HUES64 (cell line): ENCODE data around the gene LONP2.
"Not testable (repeated sequence)": the region's sequence is repeated elsewhere in the genome, so short reads cannot be mapped to it uniquely, and the experiment has no call there.

Experiments used
- H3K27ac ChIP-seq: 2 replicates; pipeline ENCODE4 v1.7.0; 2013; ENCODE audit warnings: low read depth, low read length, inconsistent platforms
- H3K27me3 ChIP-seq: 2 replicates; pipeline ENCODE4 v1.6.1; 2013; ENCODE audit warnings: mild to moderate bottlenecking, low read length; ENCODE audit not compliant: insufficient read depth
- H3K36me3 ChIP-seq: 2 replicates; pipeline ENCODE4 v1.6.1; 2013; ENCODE audit warnings: mild to moderate bottlenecking, low read length; ENCODE audit not compliant: insufficient read depth
- H3K4me1 ChIP-seq: 2 replicates; pipeline ENCODE4 v1.6.1; 2013; ENCODE audit warnings: mild to moderate bottlenecking, low read length, moderate library complexity; ENCODE audit not compliant: insufficient read depth
- H3K4me3 ChIP-seq: 2 replicates; pipeline ENCODE4 v1.5.1; 2013; ENCODE audit warnings: mild to moderate bottlenecking, low read length, moderate library complexity
- H3K9ac ChIP-seq: 2 replicates; pipeline ENCODE4 v1.6.1; 2013; ENCODE audit warnings: mild to moderate bottlenecking, low read depth, low read length
- H3K9me3 ChIP-seq: 2 replicates; pipeline ENCODE4 v1.6.1; 2013; ENCODE audit warnings: low read depth, low read length; ENCODE audit not compliant: insufficient read depth
- WGBS: fragments of 150-250, 120-280 bp; methylation state at CpG from one replicate; pipeline ENCODE4 v1.1.7; 2013; ENCODE audit warnings: missing lambda C conversion rate; 5-methylcytosine and 5-hydroxymethylcytosine counted together

The LONP2 gene

DNA sequence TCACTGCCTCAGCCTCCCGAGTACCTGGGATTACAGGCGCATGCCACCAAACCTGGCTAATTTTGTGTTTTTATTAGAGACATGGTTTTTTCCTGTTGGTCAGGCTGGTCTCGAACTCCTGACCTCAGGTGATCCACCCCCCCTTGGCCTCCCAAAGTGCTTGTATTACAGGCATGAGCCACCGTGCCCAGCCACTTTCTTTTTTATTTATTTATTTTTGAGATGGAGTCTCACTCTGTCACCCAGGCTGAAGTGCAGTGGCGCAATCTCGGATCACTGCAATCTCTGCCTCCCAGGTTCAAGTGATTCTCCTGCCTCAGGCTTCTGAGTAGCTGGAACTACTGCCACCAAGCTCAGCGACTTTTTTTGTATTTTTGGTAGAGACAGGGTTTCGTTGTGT, 158.4 kb downstream of the LONP2 start:
- not testable (repeated sequence) for H3K9ac ChIP-seq, H3K36me3 ChIP-seq, H3K9me3 ChIP-seq, H3K27me3 ChIP-seq, H3K4me3 ChIP-seq, H3K27ac ChIP-seq
- H3K4me1 ChIP-seq = peaks cover 11% of the 10 kb centered on the region
- WGBS = 86% methylated on average over 8 of the region's 8 CpGs

DNA sequence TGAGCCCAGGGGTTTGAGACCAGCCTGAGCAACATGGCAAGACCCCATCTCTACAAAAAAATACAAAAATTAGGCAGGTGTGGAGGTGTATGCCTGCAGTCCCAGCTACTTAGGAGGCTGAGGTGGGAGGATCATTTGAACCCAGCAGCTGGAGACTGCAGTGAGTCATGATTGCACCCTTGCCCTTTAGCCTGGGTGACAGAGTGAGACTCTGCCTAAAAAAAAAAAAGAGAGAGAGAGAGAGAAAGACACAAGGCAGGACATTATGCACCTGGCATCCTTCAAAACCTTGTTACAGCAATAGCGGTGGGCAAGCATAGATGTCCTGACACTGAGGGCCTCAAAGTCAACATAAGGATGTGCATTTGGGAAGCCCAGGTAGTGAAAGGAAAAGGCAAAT, 161.1 kb downstream of the LONP2 start:
- H3K4me3 ChIP-seq = no peak overlapping the region
- H3K27ac ChIP-seq = no peak overlapping the region
- H3K27me3 ChIP-seq = no peaks in the 10 kb centered on the region
- no peaks in the 10 kb centered on the region for H3K9me3 ChIP-seq
- WGBS = 93% methylated on average over 1 of the region's 1 CpG
- peaks cover 11% of the 10 kb centered on the region for H3K4me1 ChIP-seq
- H3K9ac ChIP-seq = no peak overlapping the region
- no peaks in the 10 kb centered on the region for H3K36me3 ChIP-seq

DNA sequence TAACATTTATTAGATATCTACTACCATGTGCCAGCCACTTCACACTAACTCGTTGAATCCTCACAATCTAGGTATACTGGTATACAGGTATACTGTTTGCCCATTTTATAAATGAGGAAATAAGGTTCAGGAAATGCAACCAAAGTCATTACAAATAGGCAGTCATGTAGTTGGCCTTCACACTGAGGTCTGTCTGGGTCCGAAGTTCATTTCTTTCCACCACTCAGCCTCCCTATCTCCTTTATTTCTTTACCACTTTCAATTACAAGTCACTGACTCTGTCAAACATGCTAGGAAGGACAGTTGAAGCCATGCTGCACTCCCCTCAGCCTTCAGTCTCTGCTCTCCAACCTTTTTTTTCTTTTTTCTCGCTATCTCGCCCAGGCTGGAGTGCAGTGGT, 161.8 kb downstream of the LONP2 start:
- H3K4me1 ChIP-seq = peaks cover 11% of the 10 kb centered on the region
- H3K9ac ChIP-seq = no peak overlapping the region
- no peak overlapping the region for H3K27ac ChIP-seq
- no peak overlapping the region for H3K4me3 ChIP-seq
- no peaks in the 10 kb centered on the region for H3K36me3 ChIP-seq
- H3K9me3 ChIP-seq = no peaks in the 10 kb centered on the region
- no peaks in the 10 kb centered on the region for H3K27me3 ChIP-seq
- 88% methylated on average over 4 of the region's 4 CpGs for WGBS
